HG03095 (cell line): ENCODE results near the gene POFUT1.
"Not testable (repeated sequence)": the region's sequence is repeated elsewhere in the genome, so short reads cannot be mapped to it uniquely, and the experiment has no call there.

Experiments
- ATAC-seq: cut with Tn5 transposase; IDR thresholded peaks from one replicate; pipeline ENCODE4 v1.9.1; 2021; ENCODE audit warnings: moderate library complexity; ENCODE audit not compliant: unreplicated experiment

The POFUT1 gene

DNA sequence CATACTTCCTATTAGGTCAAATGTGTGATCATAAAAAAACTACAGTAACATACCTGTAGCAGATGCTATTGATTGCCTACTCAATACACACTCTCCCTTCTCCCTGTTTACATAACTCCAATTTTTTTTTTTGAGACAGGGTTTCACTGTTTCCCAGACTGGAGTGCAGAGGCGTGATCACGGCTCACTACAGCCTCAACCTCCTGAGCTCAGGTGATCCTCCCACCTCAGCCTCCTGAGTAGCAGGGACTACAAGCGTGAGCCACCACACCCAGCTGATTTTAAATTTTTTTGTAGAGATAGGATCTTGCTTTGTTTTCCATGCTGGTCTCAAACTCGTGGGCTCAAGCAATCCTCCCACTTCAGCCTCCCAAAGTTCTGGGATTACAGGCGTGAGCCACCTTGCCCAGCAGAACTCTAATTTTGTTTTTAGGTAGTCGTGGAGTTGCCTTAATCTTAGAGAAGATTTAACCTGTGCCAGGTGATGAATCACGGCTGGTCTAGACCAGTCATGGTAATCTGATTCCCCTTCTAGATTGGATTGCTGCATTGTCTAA is 55.8 kb downstream of the POFUT1 start:
- ATAC-seq, result no peak

GRCh38 chr20:32271620-32272019 is 63.9 kb downstream of the POFUT1 start:
- no peak for ATAC-seq

DNA sequence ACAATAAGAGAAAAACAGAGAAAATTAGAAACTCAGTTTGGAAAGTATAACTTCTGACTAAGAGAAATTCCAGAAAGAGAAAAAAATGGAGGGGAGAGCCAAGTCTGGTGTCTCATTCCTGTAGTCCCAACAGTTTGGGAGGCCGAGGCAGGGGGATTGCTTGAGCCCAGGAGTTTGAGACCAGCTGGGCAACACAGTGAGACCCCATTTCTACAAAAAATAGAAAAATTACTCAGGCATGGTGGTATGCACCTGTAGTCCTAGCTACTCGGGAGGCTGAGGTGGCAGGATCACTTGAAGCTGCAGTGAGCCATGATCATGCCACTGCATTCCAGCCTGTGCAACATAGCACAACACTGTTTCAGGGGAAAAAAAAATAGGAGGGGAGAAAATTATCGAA is 66.7 kb downstream of the POFUT1 start:
- ATAC-seq, result no peak

DNA sequence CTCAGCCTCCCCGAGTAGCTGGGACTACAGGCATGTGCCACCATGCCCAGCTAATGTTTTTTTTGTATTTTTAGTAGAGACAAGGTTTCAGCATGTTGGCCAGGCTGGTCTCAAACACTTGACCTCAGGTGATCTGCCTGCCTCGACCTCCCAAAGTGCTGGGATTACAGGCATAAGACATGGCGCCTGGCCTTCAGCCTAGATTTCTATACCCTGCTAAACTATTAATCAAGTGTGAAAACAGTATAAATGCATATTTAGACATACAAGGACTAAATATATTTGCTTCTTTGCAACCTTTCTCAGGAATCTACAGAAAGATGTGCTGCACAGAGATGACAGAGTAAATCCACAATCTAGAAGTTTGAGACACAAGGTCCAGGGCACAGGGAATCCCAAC is 67.5 kb downstream of the POFUT1 start:
- not testable (repeated sequence) for ATAC-seq

DNA sequence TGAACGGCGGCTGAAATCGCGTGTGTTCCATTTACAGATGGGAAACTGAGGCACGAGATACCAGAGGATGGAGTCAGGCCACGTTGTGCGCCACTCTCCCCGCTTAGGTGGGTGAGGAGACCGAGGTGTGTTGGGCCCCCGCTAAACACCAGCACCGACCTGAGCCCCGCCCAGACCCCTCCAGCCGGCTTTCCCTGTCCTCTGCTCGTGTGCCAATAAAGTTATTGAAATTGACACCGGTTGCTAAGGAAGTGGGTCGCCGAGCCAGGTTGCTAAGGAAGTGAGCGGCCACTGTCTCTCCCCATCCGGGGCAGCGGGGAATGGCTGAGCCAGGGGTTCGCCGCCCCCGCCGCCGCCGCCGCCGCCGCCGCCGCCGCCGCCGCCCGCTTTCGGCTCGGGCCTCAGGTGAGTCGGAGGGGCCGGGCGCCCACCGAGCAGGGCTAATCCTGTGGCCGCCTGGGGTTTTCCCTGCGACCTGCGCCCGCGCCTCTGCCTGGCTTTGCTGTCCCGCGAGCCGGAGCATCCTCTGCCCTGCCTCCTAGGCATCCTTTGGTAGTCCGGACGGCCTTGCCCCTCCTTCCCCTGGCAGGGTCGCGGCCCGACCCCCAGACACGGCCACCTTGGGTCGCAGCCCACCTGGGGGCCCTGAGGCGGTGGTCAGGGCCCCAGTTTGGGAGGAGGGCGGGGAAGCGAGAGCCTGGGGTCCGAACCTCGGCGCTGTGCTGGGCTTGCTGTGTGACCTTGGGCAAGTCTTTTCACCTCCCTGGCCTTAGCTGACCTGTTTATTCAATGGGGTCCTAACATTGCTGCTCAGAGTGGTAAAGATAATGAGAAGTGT is 69.9 kb downstream of the POFUT1 start, which contains the start of gene KIF3B:
TSS of gene KIF3B (plus strand) at position 291 of the 838 bp plus-strand sequence. CDS start 32,127 bp downstream, outside the sequence.
- ATAC-seq, result peak; percentile 73

DNA sequence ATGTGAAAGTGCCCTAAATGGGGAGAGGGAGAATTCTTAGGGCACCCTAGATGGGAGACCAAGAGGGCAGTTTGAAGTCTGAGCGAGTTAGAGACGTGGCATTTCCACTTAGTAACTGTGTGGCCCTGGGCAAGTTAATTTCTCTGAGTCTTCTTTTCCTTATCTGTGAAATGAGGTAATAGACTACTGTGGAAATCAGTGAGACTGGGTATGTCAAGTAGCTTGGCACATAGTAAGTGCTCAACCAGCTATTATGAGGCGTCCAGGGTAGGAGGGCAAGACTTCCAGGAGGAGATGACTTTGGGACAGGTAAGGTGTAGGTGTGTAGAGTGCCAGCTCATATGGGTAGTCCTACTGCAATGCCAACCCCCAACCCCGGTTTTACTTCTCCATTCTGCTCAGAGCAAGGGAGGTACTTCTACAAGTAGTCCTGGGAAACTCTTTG is 70.5 kb downstream of the POFUT1 start:
- peak; percentile 58 for ATAC-seq

DNA sequence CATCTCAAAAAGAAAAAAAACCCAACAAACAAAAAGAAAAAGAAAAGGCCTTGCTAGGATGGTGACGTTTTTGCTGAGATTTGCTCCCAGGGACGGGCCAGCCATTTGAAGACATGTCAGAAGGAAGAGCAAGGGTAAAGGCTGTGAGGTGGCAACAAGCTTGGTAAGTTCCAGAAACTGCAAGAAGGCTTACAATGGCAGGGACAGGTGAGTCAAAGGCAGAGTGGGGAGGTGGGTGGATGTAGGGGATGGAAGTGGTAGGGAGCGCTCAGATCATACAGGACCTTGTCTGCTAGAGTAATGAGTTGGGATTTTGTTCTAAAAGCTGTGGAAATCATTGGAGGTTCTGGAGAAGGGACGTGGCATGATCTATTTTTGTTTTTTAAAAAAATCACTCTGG is 74.0 kb downstream of the POFUT1 start:
- no peak for ATAC-seq

GRCh38 chr20:32282461-32282860 is 74.8 kb downstream of the POFUT1 start:
- no peak for ATAC-seq

GRCh38 chr20:32285082-32285620 is 77.5 kb downstream of the POFUT1 start:
- no peak for ATAC-seq

GRCh38 chr20:32285621-32286371 is 78.1 kb downstream of the POFUT1 start:
- ATAC-seq, result peak; percentile 53

- ATAC-seq, result no peak
These were observed 79.6 kb downstream of the POFUT1 start for GRCh38 chr20:32287231-32287638.
